H1 (cell line): ENCODE measurements around the gene TUBD1. TPM values are rescaled to one million over a fixed set of nuclear protein-coding genes. Genes with fewer than 3 reads are reported as not detected.

Source experiments
- KDM1A ChIP-seq: fragments of 200-600, 300-600 bp; sonication (generic); IDR thresholded peaks from 2 replicates; pipeline ENCODE4 v1.7.1; 2016; ENCODE audit warnings: mild to moderate bottlenecking, low read length, borderline replicate concordance
- KDM4A ChIP-seq: IDR thresholded peaks from one replicate; pipeline ENCODE4 v1.7.1; 2012; ENCODE audit warnings: low read depth, mild to moderate bottlenecking, moderate library complexity, low read length, inconsistent platforms; ENCODE audit not compliant: severe bottlenecking
- SP1 ChIP-seq: IDR thresholded peaks from 2 replicates; pipeline ENCODE4 v1.6.1; 2011; ENCODE audit warnings: low read depth, low read length
- TAF7 ChIP-seq: optimal IDR thresholded peaks from 2 replicates; pipeline ENCODE3; 2011; ENCODE audit warnings: low read depth, mild to moderate bottlenecking, inconsistent platforms, low read length, moderate library complexity, borderline replicate concordance
- YY1 ChIP-seq: IDR thresholded peaks from 2 replicates; pipeline ENCODE4 v1.6.1; 2011; ENCODE audit warnings: low read depth, mild to moderate bottlenecking, low read length
- polyA plus RNA-seq, 7 experiments: library from polyadenylated mRNA; depleted of rRNA in 3 of 7; stranded (reverse) in 5 of 7; unstranded in 2 of 7; fragments of >200 nt in 5 of 7; fragments of 200-250 nt in 2 of 7; gene quantifications; 1 replicate in 5 of 7; 2 replicates in 1 of 7; 4 replicates in 1 of 7; pipeline versions ENCODE4 v1.2.1 to v1.2.3, GENCODE V29; 2011 to 2013; ENCODE audit warnings: missing spikeins in 2 of 7, mixed read lengths in 2 of 7
- total RNA-seq: library from RNA; stranded (reverse); fragmentation: NEBNext Ultra II Directional; extraction: Animal tissue kit (Norgen Biotek cat#: 25700); gene quantifications from 2 replicates; pipeline ENCODE4 v1.2.1, GENCODE V29; 2021
- TF ChIP-seq, protein P1 (sequence below), 3 experiments: IDR thresholded peaks; 1 replicate in 2 of 3; 2 replicates in 1 of 3; pipeline versions ENCODE4 v1.5.1 to v1.6.1; 2011; ENCODE audit warnings: low read length in 3 of 3, mild to moderate bottlenecking in 3 of 3, inconsistent platforms in 2 of 3, low read depth in 1 of 3, moderate library complexity in 1 of 3; ENCODE audit not compliant: insufficient read depth in 1 of 3; ENCODE audit errors: control extremely low read depth in 1 of 3
- TF ChIP-seq, protein P2 (sequence below): IDR thresholded peaks from 2 replicates; pipeline ENCODE4 v1.6.1; 2011; ENCODE audit warnings: low read depth, mild to moderate bottlenecking, low read length; ENCODE audit not compliant: insufficient read depth

The TUBD1 gene
- total and polyA plus RNA-seq, 2 of the 8 experiments (the other 6 are each of a cell fraction or from before 2014, with no cell fraction given): 9.1 to 17.5 TPM

DNA sequence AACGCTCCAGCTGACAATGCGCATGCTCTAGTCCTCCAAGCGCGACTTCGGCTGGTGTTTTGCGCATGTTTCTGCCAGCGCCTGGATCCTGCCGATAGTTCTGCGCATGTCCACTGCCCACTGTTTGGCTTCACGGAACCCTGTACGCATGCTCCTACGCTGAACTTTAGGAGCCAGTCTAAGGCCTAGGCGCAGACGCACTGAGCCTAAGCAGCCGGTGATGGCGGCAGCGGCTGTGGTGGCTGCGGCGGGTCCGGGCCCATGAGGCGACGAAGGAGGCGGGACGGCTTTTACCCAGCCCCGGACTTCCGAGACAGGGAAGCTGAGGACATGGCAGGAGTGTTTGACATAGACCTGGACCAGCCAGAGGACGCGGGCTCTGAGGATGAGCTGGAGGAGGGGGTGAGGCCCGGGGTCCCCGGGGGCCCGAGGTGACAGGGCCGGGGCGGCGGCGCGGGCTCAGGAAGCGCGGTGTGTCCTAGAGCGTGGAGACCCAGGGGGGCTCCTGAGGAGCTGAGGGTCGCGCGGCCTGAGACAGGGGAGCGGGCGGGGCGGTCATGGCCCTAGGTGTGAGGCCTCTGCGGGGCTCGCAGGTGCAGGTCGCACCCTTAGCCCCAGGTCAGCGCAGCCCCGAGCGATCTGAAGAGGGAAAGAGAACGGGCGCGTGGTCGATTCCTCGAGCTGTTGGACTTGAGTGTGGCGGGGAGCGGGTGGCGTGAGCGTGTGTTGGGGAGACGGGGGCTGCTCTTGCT lies at the start of gene TUBD1, which contains the start of gene RPS6KB1 (continued):
- no peak for TF ChIP-seq SP1
- TF ChIP-seq TAF7: peak; percentile 58
- TF ChIP-seq, protein P1, sequence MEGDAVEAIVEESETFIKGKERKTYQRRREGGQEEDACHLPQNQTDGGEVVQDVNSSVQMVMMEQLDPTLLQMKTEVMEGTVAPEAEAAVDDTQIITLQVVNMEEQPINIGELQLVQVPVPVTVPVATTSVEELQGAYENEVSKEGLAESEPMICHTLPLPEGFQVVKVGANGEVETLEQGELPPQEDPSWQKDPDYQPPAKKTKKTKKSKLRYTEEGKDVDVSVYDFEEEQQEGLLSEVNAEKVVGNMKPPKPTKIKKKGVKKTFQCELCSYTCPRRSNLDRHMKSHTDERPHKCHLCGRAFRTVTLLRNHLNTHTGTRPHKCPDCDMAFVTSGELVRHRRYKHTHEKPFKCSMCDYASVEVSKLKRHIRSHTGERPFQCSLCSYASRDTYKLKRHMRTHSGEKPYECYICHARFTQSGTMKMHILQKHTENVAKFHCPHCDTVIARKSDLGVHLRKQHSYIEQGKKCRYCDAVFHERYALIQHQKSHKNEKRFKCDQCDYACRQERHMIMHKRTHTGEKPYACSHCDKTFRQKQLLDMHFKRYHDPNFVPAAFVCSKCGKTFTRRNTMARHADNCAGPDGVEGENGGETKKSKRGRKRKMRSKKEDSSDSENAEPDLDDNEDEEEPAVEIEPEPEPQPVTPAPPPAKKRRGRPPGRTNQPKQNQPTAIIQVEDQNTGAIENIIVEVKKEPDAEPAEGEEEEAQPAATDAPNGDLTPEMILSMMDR (IDR thresholded peaks at IDR 0.05; ENCODE audit: control extremely low read depth in 1 of 3, insufficient read depth in 1 of 3, low read depth in 1 of 3, low read length in 3 of 3): no peak
- TF ChIP-seq YY1: peak; percentile 92
- no peak for TF ChIP-seq KDM1A
- TF ChIP-seq, protein P2, sequence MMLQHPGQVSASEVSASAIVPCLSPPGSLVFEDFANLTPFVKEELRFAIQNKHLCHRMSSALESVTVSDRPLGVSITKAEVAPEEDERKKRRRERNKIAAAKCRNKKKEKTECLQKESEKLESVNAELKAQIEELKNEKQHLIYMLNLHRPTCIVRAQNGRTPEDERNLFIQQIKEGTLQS: no peak; the same call in 1 of the 2 replicates
- TF ChIP-seq KDM4A: peak; percentile 57
